ENCODE measurements around the gene MICU1. TPM values are rescaled to one million over a fixed set of nuclear protein-coding genes. Genes with fewer than 3 reads are reported as not detected.
A peak's percentile ranks its signal among the peaks of the same experiment; 100 is the strongest.

MICU1 gene
- total RNA-seq (2013; cell fraction: nucleolus; rRNA removed), result 44.5 and 55.7 TPM in 2 replicates
- total RNA-seq (2014; rRNA removed) (19.0 and 19.7 TPM in 2 replicates), total RNA-seq (2014; rRNA removed; fragmentation: Illumina TruSeq; extraction: Trizol) (24.0 and 25.5 TPM in 2 replicates), total RNA-seq (2021) (23.7 and 28.4 TPM in 2 replicates), polyA plus RNA-seq (2011; rRNA removed) (21.7 and 28.2 TPM in 2 replicates), polyA plus RNA-seq (2014; fragmentation: Illumina TruSeq; extraction: Trizol) (36.4 and 40.0 TPM in 2 replicates), polyA plus RNA-seq (2014; fragmentation: Nextera tagmentation; extraction: Ambion mirVana) (10 to 100 TPM; 18.2 to 21.9 TPM), polyA plus RNA-seq (2014; rRNA removed) (15.0 and 18.9 TPM in 2 replicates), polyA plus RNA-seq (2016; fragmentation: Nextera tagmentation; extraction: Ambion mirVana) (10 to 100 TPM; 20.8 to 22.5 TPM), polyA minus RNA-seq (2011; rRNA and poly(A)+ RNA removed) (19.0 and 19.6 TPM in 2 replicates), Bru-seq, nascent RNA (percentile 56 among the genes with signal in this experiment), BruChase-seq, experiment 1, labeled RNA remaining after a 6-hour chase (percentile 54 among the genes with signal in this experiment), BruChase-seq, experiment 2, labeled RNA remaining after a 2-hour chase (percentile 53 among the genes with signal in this experiment)
- 13.5 TPM for polyA plus RNA-seq (2011; ENCODE audit: low read depth)
- polyA plus RNA-seq (2011; cell fraction: cytosol; rRNA removed), result 20.4 and 26.5 TPM in 2 replicates
- 11.4 and 13.4 TPM in 2 replicates for polyA plus RNA-seq (2011; cell fraction: nucleus; rRNA removed)
- polyA plus RNA-seq (2012), result 13.7 and 19.7 TPM in 2 replicates
- 3.6 and 4.9 TPM in 2 replicates for polyA minus RNA-seq (2011; cell fraction: cytosol; rRNA and poly(A)+ RNA removed)
- polyA minus RNA-seq (2011; cell fraction: nucleus; rRNA and poly(A)+ RNA removed), result 7.4 and 14.7 TPM in 2 replicates
- long read RNA-seq, experiment 1, transcript MICU1-201 (12 exons, 2,383 nt), result major isoform, 13 of 21 reads
- long read RNA-seq, experiment 1, partial matches to known transcripts, result 1 of 21 reads
- long read RNA-seq, experiment 1, other reads (novel, unspliced or antisense), result 5 of 21 reads
- long read RNA-seq, experiment 2, transcript MICU1-201 (12 exons, 2,383 nt), result minor isoform, 5 of 26 reads
- long read RNA-seq, experiment 2, transcript MICU1-208 (3 exons, 580 nt), result major isoform, 9 of 26 reads
- long read RNA-seq, experiment 2, partial matches to known transcripts, result 3 of 26 reads
- long read RNA-seq, experiment 2, other reads (novel, unspliced or antisense), result 9 of 26 reads

GRCh38 chr10:72625608-72626443 is at the start of gene MICU1:
Gene MICU1, minus strand, starts transcription at chr10:72626079. Its CDS starts 59,286 bp downstream, at chr10:72566793.
- DNase-seq (ENCODE audit: low read depth, low spot score) (peak; percentile 86), ATAC-seq (peak; percentile 99), FAIRE-seq (peak; percentile 94)
- RAD21 ChIA-PET (ENCODE audit: unreplicated experiment), result interaction anchor here (0.6 to 1.7 kb wide), 5 partner anchors 14 to 261 kb away, joined by 3 to 7 read pairs (median 3); partner anchors contain the start of gene MCU
- POLR2A ChIA-PET, result interaction anchor here (0.6 to 1.8 kb wide), 5 partner anchors 10 to 363 kb away, joined by 3 to 9 read pairs (median 3); partner anchors contain the start of gene MCU
- 1% methylated on average over 48 of the region's 49 CpGs for WGBS (ENCODE audit: insufficient coverage, insufficient replicate concordance, low lambda C conversion rate, missing lambda C conversion rate)
- in situ Hi-C loops (cut with MboI), result no loop called here
- CTCF ChIA-PET, result interaction anchor here (1.1 to 2.2 kb wide), 5 partner anchors 12 to 577 kb away, joined by 3 to 12 read pairs (median 3); no protein-coding TSS in a partner anchor
- Histone ChIP-seq H3K79me2 (ENCODE audit: control insufficient read depth, insufficient read depth, low read length) (peaks cover 4% of the 10 kb centered on the region), H4K20me1 (ENCODE audit: control insufficient read depth, insufficient read depth) (no peaks in the 10 kb centered on the region), H3K9ac (ENCODE audit: control insufficient read depth, insufficient read depth, low read length) (peak within 1 kb of the TSS; percentile 88), H3K27me3 (replicated peaks in 1 of 2; ENCODE audit: control insufficient read depth in 2 of 2, insufficient read depth in 2 of 2, low read length in 1 of 2) (no peaks in the 10 kb centered on the region), H3K36me3 (ENCODE audit: control insufficient read depth in 2 of 2, insufficient read depth in 2 of 2, low read length in 1 of 2) (peaks cover 0 to 3% of the 10 kb centered on the region in 2 experiments; a peak in 1 of 4 replicates), H3K4me1 (ENCODE audit: control insufficient read depth, insufficient read depth, low read length) (no peaks in the 10 kb centered on the region), H3K27ac (ENCODE audit: control insufficient read depth, insufficient read depth) (peak within 1 kb of the TSS; percentile 74), H3K4me3 (peak within 1 kb of the TSS; percentile 96), H2AFZ (ENCODE audit: control insufficient read depth, low read depth, low read length) (peak within 1 kb of the TSS; percentile 88), H3K4me2 (ENCODE audit: control insufficient read depth, insufficient read depth) (peak within 1 kb of the TSS; percentile 85), H3K9me3 (replicated peaks; ENCODE audit: control insufficient read depth, insufficient read depth, low read length) (no peaks in the 10 kb centered on the region)
- SMC1A ChIA-PET (ENCODE audit: uncharacterized antibody, unreplicated experiment), result interaction anchor here (0.7 to 1.7 kb wide), 8 partner anchors 10 to 245 kb away, joined by 3 to 6 read pairs (median 3); no protein-coding TSS in a partner anchor
- intact Hi-C loops (cut with micrococcal nuclease; ENCODE audit: unreplicated experiment), result no loop called here
- TSS peak; percentile 92 for BruUV-seq (replicated peaks)
- no peak for TF ChIP-seq FOXK2 (IDR thresholded peaks at IDR 0.05)
- TF ChIP-seq KAT2A (conservative IDR thresholded peaks at IDR 0.05; ENCODE audit: control insufficient read depth, low read depth, low read length), result no peak
- TF ChIP-seq BHLHE40 (IDR thresholded peaks at IDR 0.05; ENCODE audit: borderline replicate concordance in 1 of 2, low read depth in 2 of 2, low read length in 1 of 2), result peak; percentile 98
- no peak for TF ChIP-seq EZH2 (IDR thresholded peaks at IDR 0.05; ENCODE audit: borderline replicate concordance, control insufficient read depth, low read depth, low read length)
- TF ChIP-seq CEBPB (IDR thresholded peaks at IDR 0.05; ENCODE audit: borderline replicate concordance in 1 of 2, low read depth in 2 of 2, low read length in 2 of 2), result no peak
- TF ChIP-seq MTA2 (IDR thresholded peaks at IDR 0.05; ENCODE audit: low read depth), result peak; percentile 49; the same call in 1 of the 2 replicates
- peak; percentile 91 for TF ChIP-seq POLR2A (IDR thresholded peaks at IDR 0.05; ENCODE audit: low read depth, low read length)
- peak; percentile 56; the same call in 1 of the 2 replicates for TF ChIP-seq HCFC1 (IDR thresholded peaks at IDR 0.05; ENCODE audit: low read length)
- TF ChIP-seq KDM1A (IDR thresholded peaks at IDR 0.05; ENCODE audit: borderline replicate concordance), result no peak
- peak; percentile 52; the same call in 1 of the 2 replicates for TF ChIP-seq TARDBP (IDR thresholded peaks at IDR 0.05; ENCODE audit: borderline replicate concordance)
- TF ChIP-seq CREM (IDR thresholded peaks at IDR 0.05; ENCODE audit: low read depth), result 0 out of 2 replicates have a peak, but pooled peaks have one; percentile 28
- no peak for TF ChIP-seq ZNF592 (IDR thresholded peaks at IDR 0.05)

All from GM12878 (cell line).